Epidermal melanocyte (primary cell): ENCODE results near the gene ZNF112.
"Not testable (repeated sequence)": the region's sequence is repeated elsewhere in the genome, so short reads cannot be mapped to it uniquely, and the experiment has no call there.

ENCODE experiments used
- DNase-seq: peaks from one replicate; pipeline ENCODE4 v3.0.0; 2011; ENCODE audit warnings: low spot score; ENCODE audit not compliant: insufficient read length

Gene ZNF112

DNA sequence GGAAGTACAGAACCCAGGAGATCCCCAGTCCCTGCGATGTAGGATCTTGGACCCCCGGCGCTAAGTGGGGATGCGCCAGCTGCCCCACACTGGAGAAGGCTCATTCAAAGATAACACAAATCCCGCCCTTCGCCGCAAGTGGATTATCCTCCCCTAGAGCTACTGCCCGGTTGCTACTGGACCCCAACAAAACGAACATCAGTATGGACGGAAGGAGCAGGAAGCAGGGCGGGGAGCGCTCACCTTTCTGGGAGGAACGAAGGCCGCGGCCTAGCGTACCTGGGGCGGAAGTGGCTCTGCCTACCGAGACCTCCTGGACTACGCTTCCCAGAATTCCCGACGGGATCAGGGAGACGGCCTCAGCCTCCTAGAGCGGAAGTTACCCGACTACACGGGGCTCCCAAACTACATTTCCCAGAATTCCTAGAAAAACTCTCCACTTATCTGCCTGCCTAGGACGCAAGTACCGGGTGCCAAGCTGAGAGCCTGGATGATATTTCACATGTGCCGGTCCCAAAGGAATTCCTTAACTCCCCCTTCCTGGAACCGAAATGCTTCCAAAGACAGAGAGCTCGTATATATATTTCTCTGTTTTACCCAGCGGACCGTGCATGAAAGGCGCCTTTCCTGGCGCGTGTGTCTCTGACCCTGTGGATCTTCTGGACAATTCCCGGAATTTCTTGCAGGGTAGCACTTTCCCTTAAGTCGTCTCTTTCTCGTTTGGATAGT lies at the start of gene ZNF112:
ZNF112 (minus strand) TSS at position 298 of the 729 bp plus-strand sequence. CDS start 16,141 bp downstream, outside the sequence.
- DNase-seq: no peak

DNA sequence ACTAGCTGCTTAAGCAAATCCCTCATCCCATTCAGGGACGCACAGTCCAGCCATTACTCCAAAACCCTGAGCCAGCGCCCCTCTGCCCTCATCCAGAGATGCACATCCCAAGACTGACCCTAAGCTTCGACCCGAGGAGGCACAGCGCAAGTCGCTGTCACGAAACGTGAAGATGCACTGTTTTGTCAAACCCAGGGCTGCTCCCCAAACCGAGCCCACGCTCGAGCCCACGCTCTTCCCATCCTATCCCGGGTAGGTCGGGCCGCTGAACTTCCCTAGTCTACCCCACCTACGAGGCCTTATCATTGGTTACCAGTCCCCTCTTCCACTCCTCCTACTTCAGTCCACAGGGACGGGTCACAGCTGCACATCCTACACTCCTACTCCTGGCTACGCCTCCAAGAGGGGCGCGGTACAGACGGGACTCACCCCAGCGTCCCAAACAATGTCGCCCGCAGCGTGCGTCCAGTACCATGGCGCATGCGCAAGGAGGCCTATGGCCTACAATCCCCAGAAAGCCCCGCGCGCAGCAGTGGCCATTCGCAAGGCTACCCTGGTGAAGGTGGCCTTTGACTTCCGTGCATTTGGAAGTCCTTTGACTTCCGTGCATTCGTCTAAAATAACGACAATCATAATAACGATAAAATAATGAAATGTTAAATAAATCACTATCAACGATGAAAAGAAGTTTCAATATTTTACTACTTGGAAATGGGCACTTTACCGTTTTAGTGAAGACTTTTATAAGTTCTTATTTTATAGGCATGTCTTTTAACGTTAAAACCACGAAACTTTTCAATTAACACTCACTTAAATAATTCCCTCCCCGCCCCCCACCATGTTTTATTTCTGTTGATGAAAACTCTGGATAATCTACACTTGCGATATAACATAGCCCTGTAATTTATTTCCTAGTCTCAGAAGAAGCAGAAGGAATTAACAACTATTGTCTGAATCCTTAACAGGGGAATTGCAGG lies 44.9 kb upstream of the ZNF112 start, which contains the start of gene ZNF285:
ZNF285 (minus strand) TSS at position 470 of the 977 bp plus-strand sequence. CDS start 4,395 bp downstream, outside the sequence.
- DNase-seq: peak; percentile 96

DNA sequence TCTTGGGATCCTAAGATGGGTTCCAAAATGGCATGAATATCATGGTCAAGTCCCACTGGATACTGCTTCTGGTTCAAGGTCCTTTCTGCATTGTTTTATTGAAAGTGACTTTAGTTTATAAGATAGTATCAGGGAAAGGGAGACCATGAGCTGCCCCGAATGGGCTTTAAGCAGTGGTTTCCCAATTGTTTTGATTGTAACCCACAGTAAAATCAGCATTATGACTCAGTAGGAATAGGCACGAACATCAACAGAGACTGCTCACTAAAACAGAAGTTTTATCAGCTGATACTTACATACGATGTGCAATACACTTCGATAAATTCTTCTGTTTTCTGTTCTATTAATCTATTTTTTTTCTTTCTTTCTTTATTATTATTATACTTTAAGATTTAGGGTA lies 32.8 kb upstream of the ZNF112 start:
- DNase-seq: not testable (repeated sequence)

DNA sequence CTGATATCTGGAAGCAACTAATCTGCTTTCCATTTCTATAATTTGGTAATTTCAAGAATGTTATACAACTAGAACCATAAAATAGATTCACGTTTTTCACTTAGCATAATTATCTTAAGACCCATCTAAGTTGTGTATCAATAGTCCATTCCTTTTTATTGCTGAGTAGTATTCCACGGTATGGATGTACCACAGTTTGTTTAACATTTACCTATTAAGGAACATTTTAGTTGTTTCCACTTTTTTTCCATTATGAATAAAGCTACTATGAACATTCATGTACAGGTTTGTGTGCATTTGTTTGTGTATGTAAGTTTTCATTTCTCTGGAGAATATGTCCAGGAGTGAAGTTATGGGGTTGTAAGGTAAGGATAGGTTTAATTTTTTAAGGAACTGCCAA lies 18.3 kb upstream of the ZNF112 start:
- DNase-seq: no peak

DNA sequence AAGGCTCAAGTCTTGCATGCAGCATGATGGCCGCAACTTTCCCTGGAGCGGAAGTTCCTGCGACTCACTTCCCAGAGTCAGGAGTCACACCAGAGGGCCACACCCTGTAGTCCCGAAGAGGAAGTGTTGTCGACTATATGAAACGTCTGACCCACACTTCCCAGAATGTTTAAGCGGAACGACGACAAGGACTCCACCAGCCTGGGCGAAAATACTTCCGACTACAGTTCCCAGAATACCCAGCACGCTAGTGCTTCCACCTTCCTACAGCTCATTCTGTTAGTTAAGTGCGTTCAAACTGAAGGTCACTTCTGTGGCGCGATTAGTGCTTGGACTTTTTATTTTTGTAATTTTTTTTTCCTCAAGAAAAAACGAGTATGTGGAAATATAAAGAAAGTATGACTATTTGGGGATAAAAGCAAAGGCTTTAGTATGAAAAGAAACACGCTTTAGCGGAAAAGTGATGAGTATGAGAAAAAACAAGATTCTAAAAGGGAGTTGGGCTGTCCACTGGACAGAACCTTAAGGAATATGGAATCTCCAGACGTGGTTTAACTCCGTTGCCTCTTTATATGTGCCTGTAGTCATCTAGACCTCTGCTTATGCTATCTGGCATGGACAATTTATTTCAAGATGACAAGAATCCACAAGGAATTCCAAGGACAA lies 15.5 kb upstream of the ZNF112 start:
- DNase-seq: no peak

DNA sequence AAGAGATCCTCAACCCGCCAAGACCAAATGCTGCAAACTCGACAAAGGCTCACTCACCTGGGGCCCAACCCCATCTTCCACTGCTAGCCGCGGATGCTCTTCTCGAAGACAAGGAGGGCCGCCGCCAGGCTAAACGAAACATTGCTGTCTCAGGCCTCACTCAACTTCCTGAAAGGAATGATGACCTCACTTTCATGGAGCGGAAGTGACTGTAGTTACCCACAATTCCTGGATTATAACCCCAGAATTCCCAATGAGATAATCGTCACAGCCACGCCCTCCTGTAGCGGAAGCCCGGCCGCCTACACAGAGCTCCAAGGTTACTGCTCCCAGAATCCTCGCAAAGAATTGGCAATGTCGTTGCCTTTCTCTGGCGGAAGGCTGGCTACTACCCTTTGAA lies 10.5 kb upstream of the ZNF112 start:
- no peak for DNase-seq

DNA sequence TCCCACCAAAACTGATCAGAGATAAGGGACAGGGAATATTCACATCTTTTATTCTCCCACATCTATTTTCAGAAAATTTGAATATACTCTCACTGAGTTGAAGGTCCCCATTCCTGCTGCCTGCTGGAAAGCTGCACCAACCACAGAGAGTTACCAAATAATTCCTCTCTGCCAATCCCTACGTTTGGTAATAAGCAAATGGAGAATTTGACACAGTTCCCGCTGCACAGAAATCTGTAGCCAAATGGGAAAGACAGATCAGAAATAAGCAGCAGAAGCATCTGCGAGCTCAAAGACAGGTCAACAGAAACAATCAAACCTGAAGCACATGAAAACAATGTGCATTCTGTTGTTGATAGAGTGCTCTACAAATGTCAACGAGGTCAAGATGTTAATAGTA lies 9.9 kb downstream of the ZNF112 start:
- DNase-seq: no peak

DNA sequence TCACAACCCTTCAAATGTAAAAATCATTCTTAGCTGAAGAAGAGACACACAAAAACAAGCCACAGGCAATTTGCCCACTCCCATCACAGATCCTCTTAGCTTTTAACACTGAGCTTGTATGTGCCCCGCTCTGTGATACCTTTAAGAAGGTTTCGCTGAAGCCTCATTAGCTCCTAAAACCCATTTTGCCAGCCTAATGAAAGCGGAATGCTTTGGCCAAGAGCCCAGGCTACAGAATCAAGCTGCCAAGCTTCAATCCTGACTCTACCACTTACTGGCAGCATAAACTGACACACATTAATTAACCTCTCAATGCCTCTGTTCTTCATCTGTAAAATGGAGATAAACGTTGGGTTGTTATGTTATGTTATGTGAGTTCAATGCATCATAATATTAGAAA lies 10.5 kb downstream of the ZNF112 start:
- no peak for DNase-seq

DNA sequence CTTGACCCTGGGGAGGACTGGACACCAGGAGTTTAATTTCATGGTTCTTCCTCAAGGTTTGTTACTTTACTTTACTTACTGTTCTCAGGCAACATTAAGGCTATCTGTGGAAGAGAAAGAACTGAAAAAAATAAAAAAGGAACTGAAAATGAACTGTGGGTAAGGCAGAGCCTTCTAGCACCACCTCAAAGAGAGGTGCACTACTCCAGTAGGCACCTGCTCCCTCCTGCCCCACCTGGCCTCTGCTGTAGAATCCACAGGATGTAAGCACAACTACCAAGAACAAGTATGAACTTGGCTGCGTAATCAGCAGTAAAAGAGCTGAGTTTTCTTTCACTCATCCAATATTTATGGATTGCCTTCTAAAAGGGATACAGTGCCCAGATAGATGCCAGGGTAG lies 12.2 kb downstream of the ZNF112 start:
- DNase-seq: no peak

DNA sequence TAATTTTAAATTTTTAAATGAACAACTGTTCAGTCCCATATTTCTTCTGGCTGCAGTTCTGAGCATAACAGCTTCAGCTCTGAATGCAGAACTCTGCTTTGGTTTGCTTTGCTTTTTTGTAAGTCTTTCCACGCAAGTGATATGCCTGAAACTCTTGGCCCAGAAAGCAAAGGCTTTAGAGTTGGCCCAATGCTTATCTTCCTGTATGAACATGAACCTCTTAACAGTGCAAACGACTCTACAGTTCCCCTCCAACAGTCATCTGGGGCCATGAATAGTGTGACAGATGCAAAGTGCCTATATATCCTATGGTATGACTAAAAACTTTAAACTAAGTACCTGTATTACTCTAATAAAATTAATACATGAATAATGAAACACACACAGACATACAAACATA lies 14.7 kb downstream of the ZNF112 start:
- no peak for DNase-seq

DNA sequence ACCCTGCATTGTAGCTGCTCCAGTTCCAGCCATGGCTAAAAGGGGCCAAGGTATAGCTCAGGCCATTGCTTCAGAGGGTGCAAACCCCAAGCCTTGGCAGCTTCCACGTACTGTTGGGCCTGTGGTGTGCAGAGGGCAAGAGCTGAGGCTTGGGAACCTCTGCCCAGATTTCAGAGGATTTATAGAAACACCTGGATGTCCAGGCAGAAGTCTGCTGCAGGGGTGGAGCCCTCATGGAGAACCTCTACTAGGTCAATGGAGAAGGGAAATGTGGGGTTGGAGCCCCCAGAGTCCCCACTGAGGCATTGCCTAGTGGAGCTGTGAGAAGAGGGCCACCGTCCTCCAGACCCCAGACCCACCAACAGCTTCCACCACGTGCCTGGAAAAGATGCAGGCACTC lies 21.8 kb downstream of the ZNF112 start:
- not testable (repeated sequence) for DNase-seq

DNA sequence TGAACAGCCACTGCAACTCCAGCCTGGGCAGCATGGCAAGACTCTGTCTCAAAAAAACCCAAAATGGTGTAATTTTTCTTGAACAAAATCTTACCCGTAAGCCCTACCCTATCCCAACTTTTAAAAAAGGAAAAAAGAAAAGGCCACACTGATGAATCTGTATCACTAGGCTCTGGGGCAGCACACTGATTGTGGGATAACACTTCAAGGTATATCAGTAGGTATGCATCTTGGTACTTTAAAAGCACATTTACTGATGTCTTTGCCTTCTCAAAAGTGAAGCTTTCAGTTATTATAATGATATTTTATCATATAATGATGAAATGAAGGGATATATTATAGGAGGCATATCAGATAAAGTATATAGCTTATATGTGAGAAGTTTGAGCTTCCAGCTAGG lies 24.3 kb downstream of the ZNF112 start:
- no peak for DNase-seq

DNA sequence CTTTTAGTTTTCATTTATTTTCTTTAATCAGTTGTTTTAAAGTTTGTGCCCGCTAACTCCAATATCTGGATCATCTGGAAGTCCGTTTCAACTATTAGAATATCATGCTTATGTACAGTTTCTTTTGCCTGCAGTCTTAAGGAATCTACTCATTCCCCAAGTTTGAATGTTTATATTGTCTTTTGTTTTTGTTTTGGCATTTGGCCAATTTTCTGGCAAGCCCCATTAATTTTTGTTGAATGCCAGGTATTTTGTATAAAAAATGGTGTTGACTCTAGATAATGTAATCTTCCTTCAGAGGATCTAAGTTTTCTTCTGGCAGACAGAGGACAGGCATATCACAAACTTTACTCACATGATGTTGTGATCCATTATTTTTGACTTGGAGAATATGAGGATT lies 40.6 kb downstream of the ZNF112 start:
- DNase-seq: no peak

DNA sequence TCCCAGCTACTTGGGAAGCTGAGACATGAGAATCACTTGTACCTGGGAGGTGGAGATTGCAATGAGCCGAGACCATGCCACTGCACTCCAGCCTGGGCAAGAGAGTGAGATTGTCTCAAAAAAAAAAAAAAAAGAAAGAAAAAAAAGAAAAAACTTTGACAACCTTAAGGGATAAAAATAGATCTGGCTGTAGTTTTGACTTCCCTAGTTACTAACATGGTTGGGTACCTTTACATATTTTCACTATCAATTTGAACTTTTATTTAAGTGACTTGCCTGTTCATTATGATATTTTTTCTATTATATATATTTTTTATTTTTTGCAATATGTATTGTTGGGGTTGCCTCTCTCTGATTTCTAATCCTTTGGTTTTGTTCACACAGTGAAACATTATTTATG lies 43.2 kb downstream of the ZNF112 start:
- no peak for DNase-seq

DNA sequence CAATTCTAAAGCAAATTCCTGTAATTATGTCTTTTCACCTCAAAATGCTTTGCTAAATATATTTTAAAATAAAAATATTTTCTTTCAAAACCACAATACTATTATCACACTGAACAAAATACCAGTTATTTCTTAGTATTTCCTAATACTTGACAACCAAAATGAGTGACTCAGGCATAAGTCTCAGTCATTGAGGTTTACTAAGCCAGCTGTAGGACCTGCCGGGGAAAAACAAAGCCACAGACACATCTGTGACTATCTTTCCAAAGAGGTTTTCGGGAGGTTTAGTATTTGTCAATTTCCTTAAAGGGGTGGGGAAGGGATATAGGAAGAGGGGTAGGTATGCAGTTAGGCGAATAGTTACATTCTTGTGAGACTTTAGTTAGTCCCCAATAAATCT lies 48.5 kb downstream of the ZNF112 start:
- no peak for DNase-seq

DNA sequence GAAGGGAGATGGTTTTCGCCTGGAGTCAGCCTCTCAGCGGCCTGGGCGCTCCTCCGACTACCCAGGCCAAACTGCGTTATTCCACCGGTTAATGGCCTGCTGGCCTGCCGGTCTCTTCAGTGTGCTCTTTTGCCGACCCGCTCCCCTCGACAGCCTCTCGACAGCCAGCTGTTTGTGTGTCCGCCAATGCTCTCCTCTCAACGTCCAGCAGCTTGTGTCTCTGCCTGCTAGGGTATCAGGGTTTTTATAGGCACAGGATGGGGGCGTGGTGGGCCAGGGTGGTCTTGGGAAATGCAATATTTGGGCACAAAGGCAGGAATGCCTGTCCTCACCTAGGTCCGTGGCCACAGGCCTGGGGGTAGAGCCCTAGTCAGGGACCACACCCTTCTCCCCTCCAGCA lies 50.2 kb downstream of the ZNF112 start:
- no peak for DNase-seq

DNA sequence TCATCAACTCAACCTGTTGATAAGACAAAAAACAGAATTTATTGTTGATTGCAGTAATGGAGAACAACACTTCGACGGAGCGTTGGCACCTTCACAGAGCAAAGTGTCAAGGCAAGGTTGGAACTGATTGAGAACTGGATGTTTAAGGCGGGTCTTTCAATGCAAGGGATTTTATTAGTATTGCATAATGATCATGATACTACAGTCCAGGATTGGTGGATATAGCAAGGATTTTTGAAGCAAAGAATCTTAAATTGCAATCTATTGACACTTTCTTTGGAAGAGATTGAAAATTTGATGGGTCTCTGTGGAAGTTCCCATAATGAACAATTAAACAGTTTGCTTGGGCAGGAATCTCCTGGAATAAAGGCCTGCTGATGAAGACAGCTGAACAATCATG lies 51.0 kb downstream of the ZNF112 start:
- DNase-seq: no peak

DNA sequence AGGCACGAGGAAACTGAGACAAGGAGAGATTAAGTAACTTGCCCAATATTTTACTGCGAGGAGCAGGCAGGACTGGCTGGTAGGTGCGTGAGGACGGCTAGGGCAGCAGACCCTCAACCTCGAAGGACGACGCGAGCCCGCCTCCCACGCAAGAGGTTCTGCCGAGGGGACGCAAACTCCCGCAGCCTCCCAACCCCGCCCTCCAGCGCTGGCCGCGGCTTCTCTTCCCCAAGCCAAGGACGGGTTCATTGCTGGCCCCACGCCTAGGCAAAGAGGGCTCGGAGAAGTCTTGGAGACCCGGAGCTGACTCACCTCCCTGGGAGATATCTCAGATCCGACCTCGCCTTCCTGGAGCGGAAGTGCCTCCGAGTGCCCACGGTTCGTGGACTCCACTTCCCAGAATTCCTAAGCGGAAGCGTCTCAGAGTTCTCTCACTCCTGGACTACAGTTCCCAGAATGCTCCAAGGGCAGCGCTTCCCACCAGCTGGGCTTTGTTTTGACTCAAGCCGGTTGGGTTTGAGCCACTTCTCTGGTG lies 51.8 kb downstream of the ZNF112 start, which contains the start of gene ZNF235:
ZNF235 (minus strand) TSS at position 367 of the 535 bp plus-strand sequence. CDS start 1,621 bp downstream, outside the sequence.
- DNase-seq: peak; percentile 97

DNA sequence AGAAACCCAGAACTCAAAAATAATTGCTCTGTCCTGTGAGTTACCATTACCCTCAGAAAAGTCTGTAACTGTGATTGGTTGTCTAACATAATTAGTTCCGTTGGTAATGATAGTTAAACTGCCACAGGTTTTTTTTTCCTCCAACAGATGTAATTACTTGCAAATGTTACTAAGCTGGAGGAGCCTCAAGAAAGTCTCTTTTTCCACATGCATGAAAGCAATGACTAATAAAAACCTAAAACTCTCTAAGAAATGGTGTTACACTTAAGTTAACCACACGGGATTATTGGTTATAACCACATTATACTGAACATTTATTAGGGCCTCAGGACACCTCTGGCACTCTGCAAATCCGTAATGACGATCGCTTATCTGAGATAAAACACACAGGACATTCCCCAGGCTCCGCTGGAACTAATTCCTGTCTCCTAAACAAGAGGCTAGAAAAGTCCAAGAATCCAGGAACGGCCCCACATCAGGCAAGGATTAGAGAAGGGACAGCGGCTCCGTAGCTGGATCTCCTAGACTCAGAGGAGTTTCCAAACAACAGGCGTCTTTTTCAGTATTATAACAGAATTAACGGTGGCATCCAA lies 52.4 kb downstream of the ZNF112 start:
- no peak for DNase-seq

DNA sequence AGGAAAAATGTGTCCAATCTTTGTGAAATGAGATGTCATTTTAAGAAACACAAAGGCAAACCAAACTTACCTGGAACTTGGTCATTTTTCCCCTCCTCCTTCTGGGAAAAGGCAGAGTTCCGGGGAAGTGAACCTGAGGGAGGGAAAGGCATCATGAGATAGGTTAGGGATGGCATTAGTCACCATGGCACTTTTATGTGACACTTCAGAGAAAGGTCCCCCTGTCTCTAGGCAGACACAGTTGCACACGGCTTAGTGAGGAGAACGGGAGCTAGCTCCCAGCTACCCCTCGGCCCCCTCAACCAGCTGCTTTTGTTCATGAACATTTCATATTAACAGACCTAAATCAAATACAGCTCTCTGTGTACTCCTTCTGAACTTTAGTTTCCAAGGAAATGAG lies 53.2 kb downstream of the ZNF112 start:
- no peak for DNase-seq

DNA sequence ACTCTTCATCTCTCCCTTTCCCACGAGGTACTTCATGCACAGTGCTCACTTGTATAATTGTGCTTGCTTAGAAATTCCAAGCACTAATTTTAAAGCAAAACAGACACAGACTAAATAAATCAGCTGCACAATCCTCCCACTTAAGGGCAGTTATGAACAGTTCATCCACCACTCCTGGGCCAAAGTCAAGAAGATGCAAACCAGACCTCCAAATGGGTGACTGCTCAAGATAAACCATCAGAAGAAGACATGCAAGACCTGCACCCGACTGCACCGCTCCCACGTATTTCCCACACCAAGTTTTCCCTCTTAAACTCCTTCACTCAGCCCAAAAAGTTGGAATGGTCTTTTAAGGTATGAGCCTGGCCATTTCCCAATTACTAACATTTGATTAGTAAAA lies 71.5 kb downstream of the ZNF112 start:
- DNase-seq: no peak
